Measurements from ENCODE around the gene METTL13.

Gene METTL13

GRCh38 chr1:171753685-171754352, 27.6 kb upstream of the METTL13 start:
- H3K9me3 ChIP-seq (ENCODE audit: severe bottlenecking) = no peaks in the 10 kb centered on the region
- H3K36me3 ChIP-seq (ENCODE audit: low read depth) = no peaks in the 10 kb centered on the region
- TF ChIP-seq CTCF (IDR thresholded peaks at IDR 0.05; ENCODE audit: poor library complexity, severe bottlenecking) = no peak
- no peak for ATAC-seq (ENCODE audit: low read depth)
- no peaks in the 10 kb centered on the region for H3K27me3 ChIP-seq (ENCODE audit: insufficient read depth, poor library complexity, severe bottlenecking)
- no peak overlapping the region for H3K4me3 ChIP-seq (ENCODE audit: severe bottlenecking)
- H3K4me1 ChIP-seq (ENCODE audit: insufficient read depth, poor library complexity, severe bottlenecking) = peaks cover 8% of the 10 kb centered on the region
- DNase-seq (ENCODE audit: low spot score) = no peak
- H3K27ac ChIP-seq (ENCODE audit: poor library complexity, severe bottlenecking) = no peak overlapping the region

- H3K4me3 ChIP-seq (ENCODE audit: severe bottlenecking) = no peak overlapping the region
- DNase-seq (ENCODE audit: low spot score) = no peak
- ATAC-seq (ENCODE audit: low read depth) = peak; percentile 50; the same call in 2 of the 3 replicates
- no peaks in the 10 kb centered on the region for H3K27me3 ChIP-seq (ENCODE audit: insufficient read depth, poor library complexity, severe bottlenecking)
- H3K27ac ChIP-seq (ENCODE audit: poor library complexity, severe bottlenecking) = no peak overlapping the region
- no peaks in the 10 kb centered on the region for H3K9me3 ChIP-seq (ENCODE audit: severe bottlenecking)
- no peak for TF ChIP-seq CTCF (IDR thresholded peaks at IDR 0.05; ENCODE audit: poor library complexity, severe bottlenecking)
- peaks cover 8% of the 10 kb centered on the region for H3K4me1 ChIP-seq (ENCODE audit: insufficient read depth, poor library complexity, severe bottlenecking)
- no peaks in the 10 kb centered on the region for H3K36me3 ChIP-seq (ENCODE audit: low read depth)
These were observed 27.1 kb upstream of the METTL13 start for GRCh38 chr1:171754353-171754705.

- no peaks in the 10 kb centered on the region for H3K9me3 ChIP-seq (ENCODE audit: severe bottlenecking)
- H3K27me3 ChIP-seq (ENCODE audit: insufficient read depth, poor library complexity, severe bottlenecking) = no peaks in the 10 kb centered on the region
- ATAC-seq (ENCODE audit: low read depth) (no peak), DNase-seq (ENCODE audit: low spot score) (no peak)
- no peak for TF ChIP-seq CTCF (IDR thresholded peaks at IDR 0.05; ENCODE audit: poor library complexity, severe bottlenecking)
- H3K36me3 ChIP-seq (ENCODE audit: low read depth) = no peaks in the 10 kb centered on the region
- peaks cover 8% of the 10 kb centered on the region for H3K4me1 ChIP-seq (ENCODE audit: insufficient read depth, poor library complexity, severe bottlenecking)
- no peak overlapping the region for H3K4me3 ChIP-seq (ENCODE audit: severe bottlenecking)
- no peak overlapping the region for H3K27ac ChIP-seq (ENCODE audit: poor library complexity, severe bottlenecking)
These were observed 26.5 kb upstream of the METTL13 start for GRCh38 chr1:171754971-171755370.

- ATAC-seq (ENCODE audit: low read depth) = no peak
These were observed 24.6 kb upstream of the METTL13 start for GRCh38 chr1:171756856-171757255.

More at GRCh38 chr1:171756856-171757255, 24.6 kb upstream of the METTL13 start:
- no peak for TF ChIP-seq CTCF (IDR thresholded peaks at IDR 0.05; ENCODE audit: poor library complexity, severe bottlenecking)
- Histone ChIP-seq H3K36me3 (ENCODE audit: low read depth) (no peaks in the 10 kb centered on the region), H3K27ac (ENCODE audit: poor library complexity, severe bottlenecking) (no peak overlapping the region), H3K9me3 (ENCODE audit: severe bottlenecking) (no peaks in the 10 kb centered on the region), H3K4me3 (ENCODE audit: severe bottlenecking) (no peak overlapping the region), H3K4me1 (ENCODE audit: insufficient read depth, poor library complexity, severe bottlenecking) (peaks cover 8% of the 10 kb centered on the region), H3K27me3 (ENCODE audit: insufficient read depth, poor library complexity, severe bottlenecking) (no peaks in the 10 kb centered on the region)
- no peak for DNase-seq (ENCODE audit: low spot score)

Measured in RWPE2 (cell line).